HG03575 (cell line): ENCODE data around the gene SDHA.
"Not testable (repeated sequence)": the region's sequence is repeated elsewhere in the genome, so short reads cannot be mapped to it uniquely, and the experiment has no call there.

Experiments
- ATAC-seq: cut with Tn5 transposase; IDR thresholded peaks from one replicate; pipeline ENCODE4 v1.9.1; 2021; ENCODE audit not compliant: unreplicated experiment, insufficient number of reproducible peaks, low FRiP score; ENCODE audit errors: extremely low read depth

The SDHA gene

GRCh38 chr5:217494-218456 is at the start of gene SDHA, which contains the start of gene CCDC127:
SDHA (plus strand) TSS chr5:218320; CDS start chr5:218356, 36 bp downstream.
CCDC127 (minus strand) TSS chr5:218153; CDS start chr5:216849, 1,304 bp downstream.
- not testable (repeated sequence) for ATAC-seq

DNA sequence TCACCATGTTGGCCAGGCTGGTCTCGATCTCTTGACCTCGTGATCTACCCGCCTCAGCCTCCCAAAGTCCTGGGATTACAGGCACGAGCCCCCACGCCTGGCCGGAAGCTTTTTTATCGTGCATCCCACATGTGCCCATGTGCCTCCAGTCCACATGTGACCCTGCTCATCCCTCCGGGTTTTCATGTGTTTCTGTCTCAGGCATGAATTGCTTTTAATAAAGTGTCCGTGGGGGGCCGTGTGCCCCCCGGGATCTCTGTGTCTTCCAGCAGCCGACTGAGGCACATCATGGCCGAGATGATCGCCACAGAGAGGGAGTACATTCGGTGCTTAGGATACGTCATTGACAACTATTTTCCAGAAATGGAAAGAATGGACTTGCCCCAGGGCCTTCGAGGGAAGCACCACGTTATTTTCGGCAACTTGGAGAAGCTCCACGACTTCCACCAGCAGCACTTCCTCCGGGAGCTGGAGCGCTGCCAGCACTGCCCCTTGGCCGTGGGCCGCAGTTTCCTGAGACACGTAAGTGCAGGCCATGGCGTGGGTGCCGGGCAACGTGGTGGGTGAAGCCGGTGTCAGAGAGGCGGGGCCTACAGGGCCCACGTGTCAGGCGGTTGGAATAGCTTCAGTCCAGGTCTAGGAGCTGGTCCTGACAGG is 48.9 kb upstream of the SDHA start:
- ATAC-seq: no peak

GRCh38 chr5:169728-170094 is 48.4 kb upstream of the SDHA start:
- ATAC-seq: no peak

DNA sequence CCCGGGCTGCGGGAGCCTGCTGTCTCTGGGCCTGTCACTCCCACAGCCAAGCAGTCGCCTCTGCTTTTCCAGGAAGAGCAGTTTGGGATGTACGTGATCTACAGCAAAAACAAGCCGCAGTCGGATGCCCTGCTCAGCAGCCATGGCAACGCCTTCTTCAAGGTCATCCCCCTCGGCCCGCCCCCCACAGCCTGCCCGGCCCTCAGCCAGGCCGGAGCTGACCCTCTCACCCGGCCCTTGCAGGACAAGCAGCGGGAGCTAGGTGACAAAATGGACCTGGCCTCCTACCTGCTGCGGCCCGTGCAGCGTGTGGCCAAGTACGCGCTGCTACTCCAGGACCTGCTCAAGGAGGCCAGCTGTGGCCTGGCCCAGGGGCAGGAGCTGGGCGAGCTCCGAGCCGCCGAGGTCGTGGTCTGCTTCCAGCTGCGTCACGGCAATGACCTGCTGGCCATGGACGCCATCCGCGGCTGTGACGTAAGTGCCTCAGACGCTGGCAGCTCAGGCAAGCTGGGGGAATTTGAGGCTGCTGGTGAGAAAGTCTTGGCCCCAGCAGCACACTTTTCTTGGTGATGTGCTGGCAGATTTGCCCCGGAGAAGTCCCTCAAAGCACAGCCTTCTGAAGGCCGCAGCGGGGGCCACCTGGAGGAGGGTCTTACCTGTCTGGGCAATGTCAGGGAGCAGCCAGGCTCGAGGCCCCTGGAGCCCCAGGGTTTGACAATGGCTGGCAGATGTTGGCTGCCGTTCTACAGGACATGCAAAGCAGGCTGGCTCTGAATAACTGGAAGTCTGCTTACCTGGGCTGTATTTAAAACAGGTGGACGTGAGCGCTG is 46.9 kb upstream of the SDHA start:
- ATAC-seq: no peak

- no peak for ATAC-seq
Observed at GRCh38 chr5:171801-172331, 46.3 kb upstream of the SDHA start.

- ATAC-seq: no peak
Observed at GRCh38 chr5:172421-172820, 45.7 kb upstream of the SDHA start.

- no peak for ATAC-seq
Observed at GRCh38 chr5:172841-173251, 45.3 kb upstream of the SDHA start.

GRCh38 chr5:173392-174290 is 44.5 kb upstream of the SDHA start:
- no peak for ATAC-seq

DNA sequence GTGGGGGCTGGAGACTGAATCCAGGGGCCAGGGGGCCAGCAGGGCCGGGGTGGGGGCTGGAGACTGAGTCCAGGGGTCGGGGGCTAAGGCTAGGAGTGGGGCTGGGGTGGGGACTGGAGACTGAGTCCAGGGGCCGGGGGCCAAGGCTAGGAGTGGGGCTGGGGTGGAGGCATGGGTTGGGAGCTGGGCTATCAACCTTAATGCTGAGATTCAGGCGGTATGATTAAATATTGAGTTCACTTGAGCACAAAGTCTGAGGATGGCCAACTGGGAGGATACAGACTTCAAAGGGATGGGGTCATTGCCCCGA is 43.9 kb upstream of the SDHA start:
- no peak for ATAC-seq

DNA sequence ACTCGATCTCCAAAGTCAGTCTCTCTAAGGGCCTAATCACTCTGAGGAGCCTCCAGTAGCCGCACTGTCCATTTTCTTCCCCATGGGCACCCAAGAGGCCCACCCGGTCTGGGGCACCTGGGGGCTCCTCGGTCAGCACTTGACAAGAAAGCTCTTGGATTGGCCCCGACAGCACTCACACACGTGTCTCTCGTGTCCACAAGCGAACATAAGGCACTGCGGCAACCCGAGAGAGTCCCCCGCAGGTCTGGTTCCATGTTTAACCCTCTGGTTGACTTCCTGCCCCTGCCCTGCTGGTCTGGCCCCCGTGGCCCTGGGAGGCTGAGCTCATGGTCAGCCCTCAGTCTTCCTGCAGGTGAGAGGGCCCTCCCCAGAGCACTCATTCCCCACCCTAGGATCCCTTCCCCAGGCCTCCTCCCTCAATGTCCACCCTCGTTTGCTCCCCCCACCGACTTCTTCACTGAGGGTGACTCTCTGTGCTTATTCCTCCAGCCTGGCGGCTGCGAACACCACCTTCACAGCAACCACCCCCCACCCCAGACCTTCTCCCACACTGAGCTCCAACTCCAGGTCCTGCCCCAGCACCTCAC is 43.1 kb upstream of the SDHA start:
- ATAC-seq: no peak

- no peak for ATAC-seq
Observed at GRCh38 chr5:176296-176823, 41.8 kb upstream of the SDHA start.

DNA sequence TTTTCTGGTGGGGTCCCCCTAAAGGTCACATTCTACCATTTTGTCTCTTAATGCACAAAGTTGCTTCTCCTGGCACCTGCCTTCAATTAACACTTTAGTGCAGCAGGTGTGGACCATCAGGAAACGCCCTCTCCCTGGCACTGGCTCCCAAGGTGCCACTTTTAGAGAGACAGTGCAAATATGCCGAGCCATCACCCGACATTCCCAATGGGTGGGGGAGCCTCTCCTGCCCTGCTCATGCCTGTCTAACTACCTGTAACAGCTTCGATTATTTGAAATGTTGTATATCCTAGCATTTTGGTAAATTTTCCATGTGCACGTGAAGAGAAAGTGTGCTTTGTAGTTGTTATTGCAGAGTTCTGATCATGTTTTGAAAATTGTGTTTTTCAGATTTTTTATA is 40.0 kb upstream of the SDHA start:
- no peak for ATAC-seq

- no peak for ATAC-seq
Observed at GRCh38 chr5:179401-179800, 38.7 kb upstream of the SDHA start.

- ATAC-seq: no peak
Observed at GRCh38 chr5:180286-180918, 37.7 kb upstream of the SDHA start.

DNA sequence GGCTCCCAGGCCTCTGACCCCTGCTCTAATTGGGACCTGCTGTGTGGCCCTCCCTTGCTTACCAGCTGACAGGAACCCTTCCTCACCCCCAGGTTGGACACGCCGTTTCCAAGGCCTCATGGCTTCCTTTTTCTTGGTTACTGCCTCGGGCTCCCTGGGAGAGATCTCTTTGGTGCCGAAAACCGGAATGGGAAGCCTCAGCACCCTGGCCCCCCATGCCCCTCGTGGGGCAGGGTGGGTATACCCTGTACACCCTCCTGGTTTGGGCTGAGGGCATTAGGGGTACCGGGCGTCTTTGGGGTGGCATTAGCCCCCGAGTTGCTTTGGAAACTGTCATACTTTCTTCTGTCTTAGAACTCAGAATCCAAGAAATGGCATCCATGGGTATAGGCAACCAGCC is 37.0 kb upstream of the SDHA start:
- ATAC-seq: no peak

DNA sequence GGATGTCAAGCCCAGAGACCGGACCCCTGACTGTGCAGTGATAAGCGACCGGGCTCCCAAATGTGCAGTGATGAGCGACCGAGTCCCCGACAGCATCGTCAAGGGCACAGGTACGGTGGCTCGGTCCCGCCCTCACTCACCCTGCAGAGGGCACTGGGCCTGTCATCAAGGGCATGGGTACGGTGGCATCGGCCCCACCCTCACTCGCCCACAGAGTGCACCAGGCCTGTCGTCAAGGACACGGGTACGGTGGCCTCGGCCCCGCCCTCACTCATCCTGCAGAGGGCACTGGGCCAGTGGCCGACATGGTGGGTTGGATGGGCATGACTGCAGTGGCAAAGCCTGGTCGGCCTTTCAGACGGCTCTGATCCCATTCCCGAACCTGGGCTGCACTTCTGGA is 36.6 kb upstream of the SDHA start:
- no peak for ATAC-seq

DNA sequence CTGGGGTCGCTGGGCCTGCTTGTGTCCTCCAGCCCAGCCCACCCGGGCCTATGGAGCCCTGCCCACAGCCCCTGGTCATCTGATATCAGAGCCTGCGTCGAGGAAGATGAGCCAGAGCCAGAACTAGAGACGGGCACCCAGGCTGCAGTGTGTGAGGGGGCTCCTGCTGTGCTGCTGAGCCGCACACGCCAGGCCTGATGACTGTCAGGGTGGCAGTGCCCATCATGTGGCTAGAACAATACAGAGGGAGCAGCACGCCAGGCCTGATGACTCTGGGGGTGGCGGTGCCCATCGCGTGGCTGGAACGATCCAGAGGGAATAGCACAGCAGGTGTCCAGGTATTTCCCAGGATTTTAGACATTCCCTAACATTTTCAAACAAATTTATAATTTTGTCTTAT is 36.0 kb upstream of the SDHA start:
- ATAC-seq: no peak
